Measurements from ENCODE around the gene ZHX3.

GRCh38 chr20:41304002-41304401 is 13.5 kb downstream of the ZHX3 start:
- no peak for TF ChIP-seq CTCF (IDR thresholded peaks at IDR 0.05 in 4 of 5, conservative IDR thresholded peaks at IDR 0.05 in 1 of 5)
- no peak for TF ChIP-seq POLR2A (IDR thresholded peaks at IDR 0.05)
